Measurements from ENCODE around the gene HK2.

HK2 gene

GRCh38 chr2:74937221-74937880 is 103.4 kb downstream of the HK2 start:
- DNase-seq (ENCODE audit: low read depth in 2 of 2) = no peak

- DNase-seq (ENCODE audit: low read depth in 2 of 2) = no peak
Measured at GRCh38 chr2:74938264-74938663, 104.3 kb downstream of the HK2 start.

GRCh38 chr2:74939919-74940812 is 106.2 kb downstream of the HK2 start:
- no peak for DNase-seq (ENCODE audit: low read depth in 2 of 2)

DNA sequence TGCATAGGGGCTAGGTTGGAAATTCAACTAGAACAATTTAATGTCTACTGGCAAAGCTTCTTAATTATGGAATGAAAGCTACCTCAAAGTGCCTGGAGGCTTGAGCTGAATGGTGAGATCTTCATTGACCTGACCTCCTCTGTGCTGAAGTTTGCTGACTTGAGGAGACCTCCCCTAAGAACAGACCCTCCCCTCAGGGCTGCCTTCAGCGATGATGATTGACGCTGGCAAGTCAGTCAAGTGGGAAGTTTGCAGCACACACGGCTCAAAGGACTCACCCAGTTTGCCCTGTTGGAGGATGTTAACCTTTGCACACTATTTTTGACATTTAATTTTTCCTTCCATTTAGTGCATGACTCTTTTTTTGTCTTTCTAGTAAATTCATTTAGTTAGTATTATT is 107.4 kb downstream of the HK2 start:
- DNase-seq (ENCODE audit: low read depth in 2 of 2) = no peak

DNA sequence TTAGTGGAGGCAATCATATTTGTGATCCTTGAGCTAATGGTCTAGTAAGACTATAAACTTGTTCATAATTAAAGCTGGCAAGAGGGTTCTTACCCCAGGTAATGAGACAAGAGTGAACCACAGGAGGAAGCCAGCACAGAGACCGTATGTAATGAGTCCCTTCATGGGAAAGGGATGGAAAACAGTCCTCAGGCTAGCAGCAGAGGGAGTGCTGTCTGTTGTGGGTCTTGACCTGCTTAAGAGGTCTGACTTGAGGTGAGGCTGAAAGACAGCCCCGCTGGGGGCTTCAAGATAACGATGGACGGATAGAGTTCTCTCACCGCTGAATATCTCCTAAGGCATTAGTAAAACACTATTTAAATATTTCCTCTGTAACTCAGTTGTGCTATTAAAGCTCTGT is 108.3 kb downstream of the HK2 start:
- DNase-seq (ENCODE audit: low read depth in 2 of 2) = no peak
